HS-5 (cell line): Measurements from ENCODE around the gene ITGB5.

ENCODE experiments used
- DNase-seq: peaks from one replicate; pipeline ENCODE4 v3.0.0-alpha.2; 2012; ENCODE audit warnings: low read depth

Gene ITGB5

GRCh38 chr3:124862006-124862405 is 25.2 kb downstream of the ITGB5 start:
- no peak for DNase-seq

GRCh38 chr3:124861041-124861440 is 26.1 kb downstream of the ITGB5 start:
- DNase-seq: no peak

GRCh38 chr3:124860599-124860998 is 26.6 kb downstream of the ITGB5 start:
- peak; percentile 94 for DNase-seq

- no peak for DNase-seq
Measured at GRCh38 chr3:124859025-124859424, 28.1 kb downstream of the ITGB5 start.

GRCh38 chr3:124858275-124858674 is 28.9 kb downstream of the ITGB5 start:
- DNase-seq: no peak

- DNase-seq: no peak
Measured at GRCh38 chr3:124856677-124857076, 30.5 kb downstream of the ITGB5 start.

- peak; percentile 60 for DNase-seq
Measured at GRCh38 chr3:124854009-124854408, 33.2 kb downstream of the ITGB5 start.

GRCh38 chr3:124853446-124853845 is 33.7 kb downstream of the ITGB5 start:
- DNase-seq: no peak

- no peak for DNase-seq
Measured at GRCh38 chr3:124851905-124852304, 35.3 kb downstream of the ITGB5 start.

GRCh38 chr3:124851136-124851535 is 36.0 kb downstream of the ITGB5 start:
- DNase-seq: no peak

- DNase-seq: no peak
Measured at GRCh38 chr3:124850633-124851032, 36.5 kb downstream of the ITGB5 start.

- no peak for DNase-seq
Measured at GRCh38 chr3:124850212-124850611, 37.0 kb downstream of the ITGB5 start.

GRCh38 chr3:124848300-124848699 is 38.9 kb downstream of the ITGB5 start:
- DNase-seq: no peak

- DNase-seq: no peak
Measured at GRCh38 chr3:124847863-124848262, 39.3 kb downstream of the ITGB5 start.

GRCh38 chr3:124847051-124847450 is 40.1 kb downstream of the ITGB5 start:
- no peak for DNase-seq

- no peak for DNase-seq
Measured at GRCh38 chr3:124846189-124846588, 41.0 kb downstream of the ITGB5 start.

- DNase-seq: peak; percentile 84
Measured at GRCh38 chr3:124845406-124845805, 41.8 kb downstream of the ITGB5 start.

GRCh38 chr3:124843506-124844177 is 43.5 kb downstream of the ITGB5 start:
- DNase-seq: no peak

GRCh38 chr3:124843047-124843446 is 44.1 kb downstream of the ITGB5 start:
- DNase-seq: no peak

GRCh38 chr3:124841517-124841916 is 45.6 kb downstream of the ITGB5 start:
- DNase-seq: no peak

- no peak for DNase-seq
Measured at GRCh38 chr3:124840331-124840730, 46.8 kb downstream of the ITGB5 start.

- DNase-seq: no peak
Measured at GRCh38 chr3:124839896-124840295, 47.3 kb downstream of the ITGB5 start.

- no peak for DNase-seq
Measured at GRCh38 chr3:124838963-124839362, 48.2 kb downstream of the ITGB5 start.

GRCh38 chr3:124837730-124838186 is 49.4 kb downstream of the ITGB5 start:
- no peak for DNase-seq
